Putamen (tissue), 1 donor: Measurements from ENCODE around the gene PCGF1.

Experiments used
- DNase-seq: peaks from one replicate; pipeline ENCODE4 v3.0.0-alpha.2; 2016; ENCODE audit warnings: low spot score

PCGF1 gene

DNA sequence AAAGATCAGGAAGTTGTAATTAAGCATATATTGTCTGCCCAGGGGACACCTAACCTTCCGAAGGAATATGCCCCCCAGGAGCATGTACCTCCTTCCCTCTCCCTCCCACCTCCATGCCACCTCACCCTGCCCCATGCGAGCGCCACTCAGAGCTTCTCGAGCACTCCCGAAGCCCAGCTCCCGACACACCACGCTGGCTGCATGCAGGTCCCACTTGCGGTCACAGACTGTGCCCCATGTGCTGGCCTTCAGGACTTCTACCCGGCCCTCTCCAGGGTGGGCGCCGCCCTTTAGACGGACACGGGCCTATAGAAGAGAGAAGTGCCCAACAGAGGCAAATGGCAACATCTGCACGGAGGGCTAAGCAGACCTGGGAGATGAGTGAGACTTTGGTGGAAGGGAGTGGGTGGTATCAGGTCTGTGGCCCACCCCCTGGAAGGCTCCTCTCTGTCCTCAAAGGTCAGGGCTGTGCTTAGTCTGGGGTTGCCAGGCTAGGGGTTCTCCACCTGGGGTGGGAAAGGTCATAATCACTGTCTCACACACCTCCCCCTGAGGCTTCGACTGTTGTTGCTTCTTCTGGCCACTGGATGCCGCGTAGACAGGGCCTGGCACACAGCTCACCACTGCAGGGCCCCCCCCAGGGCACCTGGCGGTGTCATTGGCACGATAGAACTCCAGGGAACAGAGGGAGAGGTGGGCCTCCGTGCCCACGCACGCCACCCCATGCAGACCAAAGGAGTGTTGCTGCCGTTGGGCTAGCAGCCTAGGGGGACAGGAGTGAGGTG is 28.9 kb upstream of the PCGF1 start:
- DNase-seq, result no peak

DNA sequence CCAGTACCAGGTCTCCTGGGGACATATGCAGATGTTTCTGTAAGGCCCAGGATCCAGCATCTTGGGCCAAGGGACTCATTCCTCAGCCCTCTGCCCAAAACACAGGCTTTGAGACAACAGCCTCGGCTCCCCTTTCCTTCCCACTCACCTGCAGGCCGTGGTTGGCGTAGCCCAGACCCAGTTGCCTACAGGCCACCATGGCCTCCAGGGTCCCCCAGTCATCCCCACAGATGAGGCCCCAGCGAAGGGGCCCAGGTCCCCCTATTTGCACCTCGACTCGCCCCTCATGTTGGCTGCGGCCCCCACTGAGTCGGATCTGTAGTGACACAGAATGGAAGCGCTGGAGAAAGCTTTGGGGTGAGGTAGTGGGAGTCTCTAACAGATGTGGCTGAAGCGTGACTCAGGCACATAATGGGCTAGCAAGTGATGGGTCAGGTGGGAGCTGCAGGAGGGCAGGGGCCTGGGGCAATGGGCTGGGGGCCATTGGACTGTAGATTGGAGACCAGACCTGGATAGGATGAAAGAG is 28.0 kb upstream of the PCGF1 start:
- DNase-seq, result no peak

DNA sequence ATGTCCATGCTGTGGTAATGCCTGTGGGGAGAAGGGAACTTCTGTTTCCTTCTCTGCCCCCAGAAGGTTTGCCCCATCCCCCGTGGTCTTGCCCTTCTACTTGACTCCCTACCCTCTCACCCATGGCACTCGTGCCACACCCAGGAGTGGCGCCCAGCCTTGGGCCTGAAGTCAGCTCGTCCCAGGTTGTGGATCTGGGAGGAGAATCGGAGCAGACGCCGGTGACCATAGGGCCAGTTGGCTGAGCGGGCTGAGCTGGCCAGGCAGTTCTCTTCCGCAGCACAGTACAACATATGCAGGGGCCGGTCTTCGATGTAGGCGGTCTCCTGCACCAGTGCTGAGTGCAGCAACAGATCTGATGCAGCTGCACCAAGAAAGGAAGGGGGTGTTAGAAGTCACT is 26.9 kb upstream of the PCGF1 start:
- no peak for DNase-seq

DNA sequence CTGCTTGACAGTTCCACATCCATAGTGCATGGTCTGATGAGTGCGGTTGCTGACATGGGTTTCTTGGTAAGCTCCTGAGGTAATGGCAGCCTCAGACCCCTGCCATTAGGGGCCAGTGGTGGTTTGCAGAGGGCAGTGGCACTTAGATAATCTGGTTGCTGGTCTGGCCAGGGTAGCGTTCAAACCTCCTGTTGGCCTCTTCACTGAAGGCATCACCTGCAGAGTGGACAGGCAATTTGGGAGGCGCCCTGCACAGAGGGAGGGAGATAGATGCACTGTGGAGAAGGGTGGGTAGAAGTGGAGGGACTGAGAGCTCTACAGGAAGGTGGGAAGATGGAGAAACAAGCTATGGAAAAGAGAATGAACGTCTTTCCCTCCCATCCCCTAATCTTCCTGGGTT is 26.0 kb upstream of the PCGF1 start:
- no peak for DNase-seq

DNA sequence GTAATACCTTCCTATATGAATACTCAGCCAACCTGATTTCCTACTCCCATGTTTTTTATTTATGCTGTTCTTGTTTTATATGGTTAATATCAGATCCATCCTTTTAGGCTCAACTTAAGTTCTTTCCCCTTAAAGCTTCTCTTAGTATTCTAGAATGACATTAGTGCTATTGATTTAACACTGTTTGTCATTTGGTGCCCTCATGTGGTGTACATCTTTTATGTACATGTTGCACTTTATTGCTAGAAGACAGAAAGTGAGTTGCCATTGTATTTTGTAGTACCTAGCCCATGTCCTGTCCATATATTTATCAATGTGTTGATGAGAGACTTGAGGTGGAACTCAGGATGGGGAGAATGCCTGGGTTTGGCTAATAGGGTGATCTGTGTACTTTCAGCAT is 24.7 kb upstream of the PCGF1 start:
- no peak for DNase-seq

DNA sequence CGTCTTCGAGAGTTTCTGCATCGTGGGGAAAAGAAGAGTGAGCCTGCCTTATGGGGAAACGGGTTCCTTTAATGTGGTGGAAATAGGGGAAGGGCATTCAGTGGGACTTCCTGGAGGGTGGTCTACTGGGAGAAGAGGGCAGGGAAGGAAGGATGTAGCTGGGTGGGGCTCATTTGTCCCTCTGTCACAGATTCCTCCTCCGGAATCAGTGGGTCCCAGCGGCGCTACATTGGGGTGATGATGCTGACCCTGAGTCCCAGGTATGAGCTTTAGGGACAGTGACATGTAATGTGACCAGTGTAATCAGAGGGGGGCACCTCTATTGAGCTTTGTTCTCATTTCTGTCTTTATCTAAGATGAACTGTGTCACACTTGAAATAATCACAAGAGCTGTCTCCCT is 24.2 kb upstream of the PCGF1 start:
- no peak for DNase-seq

DNA sequence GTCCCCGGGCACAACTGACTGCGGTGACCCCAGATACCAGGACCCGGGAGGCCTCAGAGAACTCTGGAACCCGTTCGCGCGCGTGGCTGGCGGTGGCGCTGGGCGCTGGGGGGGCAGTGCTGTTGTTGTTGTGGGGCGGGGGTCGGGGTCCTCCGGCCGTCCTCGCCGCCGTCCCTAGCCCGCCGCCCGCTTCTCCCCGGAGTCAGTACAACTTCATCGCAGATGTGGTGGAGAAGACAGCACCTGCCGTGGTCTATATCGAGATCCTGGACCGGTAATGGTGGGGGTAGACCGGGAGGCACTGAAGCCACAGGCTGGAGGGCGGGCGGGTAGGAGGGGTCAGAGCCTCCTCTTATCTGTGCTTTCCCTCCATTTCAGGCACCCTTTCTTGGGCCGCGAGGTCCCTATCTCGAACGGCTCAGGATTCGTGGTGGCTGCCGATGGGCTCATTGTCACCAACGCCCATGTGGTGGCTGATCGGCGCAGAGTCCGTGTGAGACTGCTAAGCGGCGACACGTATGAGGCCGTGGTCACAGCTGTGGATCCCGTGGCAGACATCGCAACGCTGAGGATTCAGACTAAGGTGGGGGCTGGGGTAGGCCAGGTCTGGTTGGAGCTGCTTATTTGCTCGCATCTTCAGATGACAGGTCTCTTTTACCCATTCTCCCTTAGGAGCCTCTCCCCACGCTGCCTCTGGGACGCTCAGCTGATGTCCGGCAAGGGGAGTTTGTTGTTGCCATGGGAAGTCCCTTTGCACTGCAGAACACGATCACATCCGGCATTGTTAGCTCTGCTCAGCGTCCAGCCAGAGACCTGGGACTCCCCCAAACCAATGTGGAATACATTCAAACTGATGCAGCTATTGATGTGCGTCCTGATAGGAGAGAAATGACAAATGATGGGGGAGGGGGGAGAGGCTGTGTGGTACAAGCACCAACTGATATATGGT is 23.0 kb upstream of the PCGF1 start:
- DNase-seq, result no peak

DNA sequence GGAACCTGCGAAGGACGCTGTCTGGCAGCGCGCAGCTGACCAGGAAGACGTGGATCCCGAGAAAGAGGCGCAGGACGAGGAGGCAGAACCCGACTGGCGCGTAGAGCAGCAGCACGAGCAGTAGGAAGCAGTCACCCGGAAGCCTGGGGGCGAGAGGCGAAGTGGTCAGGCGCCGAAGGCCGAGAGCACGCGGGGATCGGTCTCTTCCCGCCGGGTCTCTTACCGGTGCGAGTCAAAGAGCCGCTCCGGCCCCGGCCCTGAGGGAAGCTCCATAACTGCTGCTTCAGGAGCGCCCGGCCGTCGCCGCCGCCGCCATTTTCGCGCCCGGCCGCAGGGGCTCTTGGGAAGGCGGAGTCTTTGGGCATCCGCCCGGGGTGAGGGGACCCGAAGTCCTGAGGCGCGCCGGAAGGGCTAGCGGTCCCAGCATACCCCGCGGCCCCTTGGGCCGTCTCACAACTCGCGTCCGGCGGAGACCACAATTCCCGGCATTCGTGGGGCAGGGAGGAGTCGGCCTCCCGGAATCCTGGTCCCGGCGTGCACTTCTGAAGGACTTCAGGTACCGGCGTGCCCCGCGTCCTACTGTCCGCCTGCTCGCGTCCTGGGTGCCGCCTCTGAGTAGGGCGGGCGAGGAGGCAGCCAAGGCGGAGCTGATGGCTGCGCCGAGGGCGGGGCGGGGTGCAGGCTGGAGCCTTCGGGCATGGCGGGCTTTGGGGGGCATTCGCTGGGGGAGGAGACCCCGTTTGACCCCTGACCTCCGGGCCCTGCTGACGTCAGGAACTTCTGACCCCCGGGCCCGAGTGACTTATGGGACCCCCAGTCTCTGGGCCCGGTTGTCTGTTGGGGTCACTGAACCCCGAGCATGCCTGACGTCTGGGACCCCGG is 22.1 kb upstream of the PCGF1 start, which contains the start of the genes AUP1 and HTRA2:
TSS of gene AUP1 (minus strand) at position 350 of the 882 bp plus-strand sequence. CDS start at position 273, 77 bp downstream.
TSS of gene HTRA2 (plus strand) at position 577 of the 882 bp plus-strand sequence. CDS start at position 651, 74 bp downstream.
- peak; percentile 98 for DNase-seq

DNA sequence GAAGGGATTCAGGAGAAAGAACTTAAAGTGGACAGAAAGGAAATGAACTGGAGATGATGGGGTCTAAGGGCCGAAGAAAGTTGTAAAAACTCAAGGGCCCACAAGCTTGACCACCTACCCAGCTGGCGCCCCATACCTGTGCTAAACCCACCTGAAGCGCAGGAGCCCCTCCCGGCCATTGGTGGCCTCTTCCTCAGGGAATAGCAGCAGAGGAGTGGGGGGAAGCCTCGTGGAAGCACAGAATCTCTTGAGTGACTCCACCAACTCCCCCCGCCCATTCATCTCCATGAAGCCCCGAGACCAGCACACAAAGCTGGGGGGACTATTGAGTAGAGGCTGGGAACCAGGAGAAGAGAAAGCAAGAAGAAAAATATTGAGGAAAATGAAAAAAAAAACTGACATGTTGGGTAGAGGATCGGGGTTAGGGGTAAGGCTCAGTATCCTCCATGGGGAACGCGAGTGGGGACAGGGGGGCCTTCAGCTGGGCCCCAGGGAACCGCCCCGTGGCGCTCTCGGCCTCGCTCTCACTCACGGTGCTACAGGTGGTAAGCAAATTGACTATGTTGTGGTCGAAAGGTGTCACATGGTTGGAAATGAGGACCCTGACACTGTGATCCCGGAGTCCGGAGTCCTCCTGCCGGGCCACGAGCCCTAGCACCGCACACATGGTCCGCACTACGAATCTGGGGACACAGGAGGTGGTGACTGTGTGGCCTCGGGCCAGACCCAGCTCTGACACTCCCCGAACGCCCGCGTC is 21.3 kb upstream of the PCGF1 start:
- no peak for DNase-seq

DNA sequence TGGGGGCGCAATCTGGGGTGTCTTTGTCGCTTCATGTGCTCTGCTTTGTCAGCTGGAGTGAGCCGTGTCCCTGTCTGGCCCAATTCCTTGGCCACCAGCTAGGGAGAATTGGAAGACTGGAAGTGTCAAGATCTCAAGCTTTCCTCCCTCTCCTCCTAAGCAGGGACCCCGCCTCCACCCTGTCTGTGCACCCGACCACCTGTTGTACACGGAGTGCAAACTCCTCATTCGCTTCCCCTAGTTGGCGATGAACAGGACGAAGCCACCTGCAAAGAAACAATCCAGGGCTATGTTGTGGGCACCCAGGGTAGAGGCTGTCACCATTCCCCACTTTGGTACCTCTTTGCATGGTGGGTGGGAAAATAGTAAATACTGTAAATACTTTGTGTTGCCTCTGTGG is 20.2 kb upstream of the PCGF1 start:
- DNase-seq, result no peak

DNA sequence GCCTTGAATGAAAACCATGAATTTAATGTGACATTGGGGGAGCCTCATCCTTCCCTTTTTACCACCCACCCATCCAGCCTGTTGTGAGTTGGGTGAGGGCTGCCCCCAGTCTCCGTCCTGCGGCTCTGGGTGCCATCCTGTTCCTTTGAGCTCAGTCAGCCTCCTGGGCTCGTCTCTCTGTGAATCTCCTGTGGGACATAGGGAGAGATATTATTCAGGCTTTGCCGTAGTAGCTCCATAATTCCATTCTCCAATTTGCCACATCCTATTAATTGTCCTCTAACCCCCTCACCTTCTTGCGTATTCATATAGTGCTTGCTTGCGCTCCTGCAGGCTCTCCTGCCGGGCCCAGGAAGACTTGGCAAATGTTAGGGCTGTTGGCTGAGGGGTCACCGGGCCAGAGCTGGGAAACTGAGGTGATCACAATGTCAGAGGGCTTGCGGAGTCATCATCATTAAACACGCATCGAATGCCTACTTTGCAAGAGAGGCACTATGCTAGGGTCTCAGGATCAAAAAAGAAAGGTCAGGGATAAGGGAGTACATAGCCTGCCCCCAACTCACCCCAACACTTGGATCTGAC is 19.2 kb upstream of the PCGF1 start:
- DNase-seq, result no peak

DNA sequence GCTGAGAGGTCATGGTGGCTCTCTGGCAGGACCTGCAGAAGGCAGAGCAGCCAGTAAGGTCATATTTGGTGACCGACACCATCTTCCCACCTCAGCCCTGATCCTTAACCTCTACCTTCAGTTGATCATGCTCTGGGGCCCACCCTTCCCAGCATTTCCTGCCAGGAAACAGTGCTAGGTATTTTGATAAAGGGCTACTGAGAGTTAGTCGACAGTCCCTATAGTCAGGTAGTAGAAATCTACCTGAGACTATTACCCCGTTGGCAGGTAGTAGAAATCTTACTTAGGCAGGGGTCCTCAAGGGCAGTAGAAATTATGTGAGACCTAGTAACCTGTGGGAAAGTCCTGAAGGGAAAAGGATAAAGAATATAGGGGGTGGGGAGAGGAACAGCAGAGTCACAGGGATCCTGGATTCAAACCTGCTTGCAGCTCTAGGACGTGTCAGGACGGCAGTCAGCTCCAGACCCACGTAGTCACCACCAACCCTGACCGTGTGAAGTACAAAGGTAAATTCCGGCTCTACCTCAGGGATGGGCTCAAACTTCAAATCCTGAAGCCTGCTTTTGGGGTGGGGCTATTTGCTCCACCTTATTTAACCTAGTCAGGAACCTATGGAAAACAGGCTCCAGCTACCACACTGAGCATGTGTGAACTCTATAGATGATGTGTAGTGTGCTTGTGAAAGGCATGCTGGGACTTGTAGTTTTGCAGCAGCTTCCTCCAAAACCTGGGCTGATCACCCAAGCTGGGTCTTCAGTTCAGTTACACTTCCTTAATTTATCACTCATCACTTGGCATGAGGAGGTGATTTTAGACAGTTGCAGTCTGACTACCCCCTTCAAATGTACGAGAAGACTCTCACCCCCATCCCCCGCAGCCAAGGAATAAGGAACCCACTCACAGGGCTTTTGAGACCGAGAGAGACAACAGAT is 18.5 kb upstream of the PCGF1 start, which contains the start of gene DQX1:
TSS of gene DQX1 (minus strand) at position 515 of the 932 bp plus-strand sequence. CDS start at position 13, 502 bp downstream.
- peak; percentile 64 for DNase-seq

DNA sequence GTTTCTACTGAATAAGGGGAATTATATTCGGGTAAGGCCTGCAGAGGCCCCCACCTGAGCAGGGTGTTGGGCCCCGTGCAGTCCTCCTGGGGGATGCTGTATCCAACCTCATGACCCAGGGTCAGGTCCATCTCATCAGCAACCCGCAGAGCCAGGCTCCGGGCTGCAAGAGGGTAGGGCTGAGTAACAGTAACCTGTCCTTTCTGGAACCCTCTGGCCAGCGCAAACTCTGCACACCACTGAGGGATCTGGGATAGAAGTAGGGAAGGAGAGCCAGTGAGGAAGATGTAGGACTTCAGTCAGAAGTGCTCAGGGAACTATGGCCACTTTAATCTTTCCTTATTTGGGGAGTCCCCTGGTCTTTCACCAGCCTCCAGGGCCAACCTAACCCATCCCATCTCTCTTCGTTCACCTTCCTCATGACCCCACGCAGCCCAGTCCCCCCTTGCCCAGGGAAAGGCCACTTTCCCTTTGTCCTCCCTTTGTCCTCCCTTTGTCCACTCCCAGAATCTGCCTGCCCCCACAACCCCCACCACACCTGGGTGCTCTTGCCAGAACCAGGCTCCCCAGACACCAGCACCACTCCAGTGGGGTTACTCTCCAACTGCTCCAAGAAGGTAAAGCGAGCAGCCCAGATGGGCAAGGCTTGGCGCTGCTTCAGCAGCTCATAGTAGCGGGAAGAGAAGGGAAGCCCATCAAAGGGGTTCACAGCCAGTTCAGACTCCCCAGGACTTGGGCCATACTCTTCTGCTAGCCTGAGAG is 17.6 kb upstream of the PCGF1 start:
- no peak for DNase-seq

DNA sequence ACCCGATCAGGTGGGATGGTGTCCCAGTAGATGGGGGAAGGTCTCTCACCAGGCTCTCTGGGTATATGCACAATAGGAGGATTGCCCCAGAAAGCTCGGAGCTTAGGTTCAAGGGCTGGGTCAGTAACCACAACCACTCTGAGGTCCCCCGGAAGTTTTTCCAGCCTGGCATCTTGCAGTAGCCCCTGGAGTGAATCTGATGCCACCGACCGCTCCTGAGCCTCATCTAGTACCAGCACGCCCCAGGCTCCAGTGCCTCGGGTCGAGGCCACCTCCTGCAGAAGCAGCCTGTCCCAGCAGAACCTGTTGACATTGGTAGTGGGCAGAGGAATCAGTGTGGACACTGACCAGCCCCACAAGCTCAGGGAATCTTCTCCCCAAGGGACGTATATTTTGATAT is 16.5 kb upstream of the PCGF1 start:
- DNase-seq, result no peak

DNA sequence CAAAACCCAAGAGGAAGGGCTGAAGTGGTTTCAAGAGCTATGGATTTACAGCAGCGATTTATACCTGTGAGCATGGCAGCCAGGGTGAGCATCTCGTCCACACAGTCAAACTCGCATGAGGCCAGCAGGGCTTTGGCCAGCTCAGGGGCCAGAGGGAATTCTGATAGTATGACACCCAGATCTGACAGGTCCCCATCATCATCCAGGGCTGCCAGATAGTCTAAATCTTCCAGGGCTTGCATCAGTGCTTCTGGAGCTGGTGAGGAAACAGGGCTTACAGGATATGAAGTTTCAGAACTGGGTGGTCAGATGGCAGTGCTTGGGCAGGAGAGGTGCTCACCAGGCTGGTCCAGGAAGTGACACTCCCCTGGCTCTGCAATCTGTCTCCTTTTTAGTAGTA is 15.0 kb upstream of the PCGF1 start:
- no peak for DNase-seq

DNA sequence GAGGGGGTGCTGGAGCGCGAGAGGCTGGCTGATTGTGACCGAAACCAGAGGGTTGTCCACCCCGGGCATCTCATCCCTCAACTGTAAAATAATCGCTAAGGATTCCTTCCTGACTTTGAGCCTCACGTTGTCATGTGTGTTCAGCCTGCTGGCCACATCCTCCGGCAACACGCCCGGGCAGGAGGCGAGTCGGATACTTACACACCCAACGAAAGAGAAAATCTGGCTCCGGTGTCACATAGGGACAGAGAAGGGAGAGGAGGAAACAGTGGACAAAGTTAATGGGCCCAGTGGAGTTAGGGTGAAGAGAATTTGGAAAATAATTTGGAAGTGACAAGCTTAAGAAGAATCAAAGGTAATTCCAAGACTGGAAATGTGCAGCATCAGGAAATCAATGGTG is 9.2 kb upstream of the PCGF1 start:
- no peak for DNase-seq

DNA sequence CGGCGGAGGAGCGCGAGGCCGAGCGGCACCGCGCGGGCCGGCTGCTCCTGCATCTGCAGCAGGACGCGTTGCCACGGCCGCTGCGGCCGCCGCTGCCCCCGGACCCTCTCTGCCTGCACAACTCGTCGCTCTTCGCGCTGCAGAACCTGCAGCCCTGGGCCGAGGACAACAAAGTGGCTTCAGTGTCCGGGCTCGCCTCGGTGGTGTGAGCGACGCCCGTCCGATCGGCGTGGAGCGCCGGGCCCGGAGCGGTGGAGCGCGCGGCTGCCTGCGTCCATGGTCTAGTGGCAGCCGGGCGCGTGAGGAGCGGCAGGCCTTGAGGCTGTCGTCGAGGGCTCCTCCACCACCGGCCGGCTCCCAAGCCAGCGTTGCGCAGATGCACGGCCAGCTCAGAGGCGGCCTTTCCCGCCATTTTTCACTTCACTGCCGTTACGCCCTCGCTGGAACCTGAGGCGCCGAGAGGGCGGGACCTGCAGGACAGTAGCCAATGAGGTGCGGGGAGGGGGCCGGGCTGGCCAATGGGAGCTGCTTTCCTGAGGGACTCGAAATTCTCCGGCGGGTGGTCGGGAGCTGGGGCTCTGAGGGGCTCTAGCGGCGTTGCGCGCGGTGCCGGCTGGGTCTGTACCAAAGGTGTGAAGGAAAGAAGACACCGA is 8.6 kb upstream of the PCGF1 start:
- DNase-seq, result peak; percentile 19
